Endodermal cell (in vitro differentiated cells): ENCODE results near the gene NFYA. TPM values are rescaled to one million over a fixed set of nuclear protein-coding genes. Genes with fewer than 3 reads are reported as not detected.

Source experiments
- DNase-seq: peaks from one replicate; pipeline ENCODE4 v3.0.0-alpha.2; 2017
- H3K27ac ChIP-seq: 2 replicates; pipeline ENCODE4 v1.5.1; 2013; ENCODE audit warnings: mild to moderate bottlenecking, low read depth, low read length, moderate library complexity
- H3K27me3 ChIP-seq: 2 replicates; pipeline ENCODE4 v1.6.1; 2013; ENCODE audit warnings: mild to moderate bottlenecking, low read length, moderate library complexity; ENCODE audit not compliant: insufficient read depth, control insufficient read depth, poor library complexity, severe bottlenecking
- H3K36me3 ChIP-seq: 2 replicates; pipeline ENCODE4 v1.7.0; 2013; ENCODE audit warnings: mild to moderate bottlenecking, low read length, moderate library complexity; ENCODE audit not compliant: control insufficient read depth, insufficient read depth
- H3K4me1 ChIP-seq: one replicate; pipeline ENCODE4 v1.7.0; 2013; ENCODE audit warnings: low read length; ENCODE audit not compliant: control insufficient read depth, insufficient read depth
- H3K4me3 ChIP-seq: 2 replicates; pipeline ENCODE4 v1.5.1; 2013; ENCODE audit warnings: mild to moderate bottlenecking, low read length, moderate library complexity
- H3K9ac ChIP-seq: 2 replicates; pipeline ENCODE4 v1.6.1; 2013; ENCODE audit warnings: mild to moderate bottlenecking, low read length, moderate library complexity; ENCODE audit not compliant: poor library complexity, severe bottlenecking; ENCODE audit errors: extremely low read depth
- H3K9me3 ChIP-seq: 2 replicates; pipeline ENCODE4 v1.6.1; 2013; ENCODE audit warnings: mild to moderate bottlenecking, low read length, moderate library complexity; ENCODE audit not compliant: control insufficient read depth
- H3K27ac Mint-ChIP-seq: 2 replicates; pipeline ENCODE4 v1.8.0; 2020; ENCODE audit warnings: mixed read lengths
- H3K27me3 Mint-ChIP-seq: 2 replicates; pipeline ENCODE4 v1.8.0; 2021; ENCODE audit warnings: mild to moderate bottlenecking, mixed read lengths; ENCODE audit not compliant: insufficient read depth
- H3K36me3 Mint-ChIP-seq: 2 replicates; pipeline ENCODE4 v1.8.0; 2020; ENCODE audit warnings: low read depth, mixed read lengths
- H3K4me1 Mint-ChIP-seq: 2 replicates; pipeline ENCODE4 v1.8.0; 2020; ENCODE audit warnings: mixed read lengths
- H3K4me3 Mint-ChIP-seq: 2 replicates; pipeline ENCODE4 v1.8.0; 2020; ENCODE audit warnings: mild to moderate bottlenecking, moderate library complexity, mixed read lengths
- H3K9me3 Mint-ChIP-seq: 2 replicates; pipeline ENCODE4 v1.8.0; 2020; ENCODE audit warnings: mild to moderate bottlenecking, mixed read lengths
- CTCF ChIP-seq: fragments of 200-600 bp; sonication (generic); conservative IDR thresholded peaks from 2 replicates; pipeline ENCODE4 v1.5.0; 2021; ENCODE audit warnings: antibody characterized with exemption, mild to moderate bottlenecking
- WGBS, 2 experiments: methylation state at CpG; one replicate each; pipeline versions ENCODE4 v1.1.5 to v1.1.7; 2013; ENCODE audit warnings: missing lambda C conversion rate in 2 of 2, mixed read lengths in 1 of 2; ENCODE audit not compliant: insufficient coverage in 1 of 2, insufficient read length in 1 of 2; 5-methylcytosine and 5-hydroxymethylcytosine counted together
- total RNA-seq, 2 donors: library from RNA; stranded (reverse); fragmentation: NEBNext Ultra II Directional in 1 of 2; extraction: Animal tissue kit (Norgen Biotek cat#: 25700) in 1 of 2; gene quantifications; 2 replicates in 1 of 2; 3 replicates in 1 of 2; pipeline ENCODE4 v1.2.1, GENCODE V29; 2021

Gene NFYA
- total RNA-seq, 2 donors from 2014 or later: 44.8 to 45.8 TPM

GRCh38 chr6:41066867-41067304 lies 5.9 kb upstream of the NFYA start:
- H3K4me3 Mint-ChIP-seq: no peak overlapping the region
- H3K4me1 ChIP-seq: peaks cover 20% of the 10 kb centered on the region
- DNase-seq: peak; percentile 88

GRCh38 chr6:41071501-41071922 lies 1.3 kb upstream of the NFYA start:
- Mint-ChIP-seq H3K27me3 (no peaks in the 10 kb centered on the region), H3K27ac (peak overlapping the region; percentile 98), H3K4me3 (peak overlapping the region; percentile 78), H3K9me3 (no peaks in the 10 kb centered on the region), H3K4me1 (peaks cover 42% of the 10 kb centered on the region), H3K36me3 (peaks cover 16% of the 10 kb centered on the region)
- Histone ChIP-seq H3K9me3 (no peaks in the 10 kb centered on the region), H3K36me3 (peaks cover 33% of the 10 kb centered on the region), H3K4me1 (peaks cover 6% of the 10 kb centered on the region), H3K9ac (peak overlapping the region; percentile 93), H3K27ac (peak overlapping the region; percentile 97), H3K27me3 (no peaks in the 10 kb centered on the region), H3K4me3 (peak overlapping the region; percentile 89)
- DNase-seq: no peak
- WGBS, 2 experiments: 1% methylated on average over 10 to 16 of the region's 16 CpGs
- no peak for TF ChIP-seq CTCF

More at GRCh38 chr6:41066867-41067304, 5.9 kb upstream of the NFYA start:
- Histone ChIP-seq H3K4me3 (no peak overlapping the region), H3K27ac (no peak overlapping the region), H3K9ac (no peak overlapping the region), H3K36me3 (peaks cover 33% of the 10 kb centered on the region), H3K27me3 (no peaks in the 10 kb centered on the region), H3K9me3 (no peaks in the 10 kb centered on the region)
- Mint-ChIP-seq H3K27ac (no peak overlapping the region), H3K27me3 (no peaks in the 10 kb centered on the region), H3K4me1 (peaks cover 50% of the 10 kb centered on the region), H3K36me3 (peaks cover 19% of the 10 kb centered on the region), H3K9me3 (no peaks in the 10 kb centered on the region)
- 47 to 48% methylated on average over 3 of the region's 3 CpGs for WGBS, 2 experiments
- TF ChIP-seq CTCF: peak; percentile 93

GRCh38 chr6:41071923-41072835 lies 595 bp upstream of the NFYA start, which contains the start of gene OARD1:
Gene OARD1, minus strand, starts transcription at chr6:41072356. Its CDS starts 722 bp downstream, at chr6:41071634.
- H3K27ac Mint-ChIP-seq: peak within 1 kb of the TSS; percentile 98
- Histone ChIP-seq H3K9ac (peak within 1 kb of the TSS; percentile 93), H3K27me3 (no peaks in the 10 kb centered on the region), H3K27ac (peak within 1 kb of the TSS; percentile 97), H3K36me3 (peaks cover 32% of the 10 kb centered on the region), H3K4me3 (peak within 1 kb of the TSS; percentile 98), H3K9me3 (no peaks in the 10 kb centered on the region), H3K4me1 (peaks cover 6% of the 10 kb centered on the region)
- H3K4me3 Mint-ChIP-seq: peak within 1 kb of the TSS; percentile 78
- H3K9me3 Mint-ChIP-seq: no peaks in the 10 kb centered on the region
- TF ChIP-seq CTCF: no peak
- H3K36me3 Mint-ChIP-seq: peaks cover 11% of the 10 kb centered on the region
- H3K4me1 Mint-ChIP-seq: peaks cover 40% of the 10 kb centered on the region
- DNase-seq: peak; percentile 100
- H3K27me3 Mint-ChIP-seq: no peaks in the 10 kb centered on the region
- 0% methylated on average over 24 to 62 of the region's 63 CpGs for WGBS, 2 experiments
